A673 (cell line): Measurements from ENCODE around the gene ALG14.
"Not testable (repeated sequence)": the region's sequence is repeated elsewhere in the genome, so short reads cannot be mapped to it uniquely, and the experiment has no call there.

Experiments used
- EZH2 ChIP-seq: fragments of 200-600 bp; sonication (generic); IDR thresholded peaks from 2 replicates; pipeline ENCODE4 v1.6.1; 2017; ENCODE audit warnings: borderline replicate concordance, low read depth, mild to moderate bottlenecking, mixed read lengths, antibody characterized with exemption, low read length; ENCODE audit not compliant: poor library complexity, severe bottlenecking
- TF ChIP-seq, protein P1 (sequence below): fragments of 300-800, 200-600 bp; sonication (generic); conservative IDR thresholded peaks from 2 replicates; pipeline ENCODE4 v1.5.1; 2017; ENCODE audit warnings: low read depth, mild to moderate bottlenecking, antibody characterized with exemption, low read length, moderate library complexity, mixed read lengths

DNA sequence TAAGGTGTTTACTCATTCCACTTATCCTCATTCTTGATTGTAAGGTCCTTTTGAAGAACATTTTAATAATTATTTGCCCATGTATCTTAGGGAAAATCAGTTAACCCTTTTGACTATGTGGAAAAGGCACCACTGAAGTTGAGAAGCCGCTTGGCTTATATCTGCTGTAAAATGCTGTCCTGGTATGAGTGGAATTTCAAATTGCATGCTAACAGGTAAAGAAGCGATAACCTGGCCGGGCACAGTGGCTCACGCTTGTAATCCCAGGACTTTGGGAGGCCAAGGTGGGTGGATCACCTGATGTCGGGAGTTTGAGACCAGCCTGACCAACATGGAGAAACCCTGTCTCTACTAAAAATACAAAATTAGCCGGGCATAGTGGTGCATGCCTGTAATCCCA is 53.3 kb downstream of the ALG14 start:
- TF ChIP-seq, protein P1, sequence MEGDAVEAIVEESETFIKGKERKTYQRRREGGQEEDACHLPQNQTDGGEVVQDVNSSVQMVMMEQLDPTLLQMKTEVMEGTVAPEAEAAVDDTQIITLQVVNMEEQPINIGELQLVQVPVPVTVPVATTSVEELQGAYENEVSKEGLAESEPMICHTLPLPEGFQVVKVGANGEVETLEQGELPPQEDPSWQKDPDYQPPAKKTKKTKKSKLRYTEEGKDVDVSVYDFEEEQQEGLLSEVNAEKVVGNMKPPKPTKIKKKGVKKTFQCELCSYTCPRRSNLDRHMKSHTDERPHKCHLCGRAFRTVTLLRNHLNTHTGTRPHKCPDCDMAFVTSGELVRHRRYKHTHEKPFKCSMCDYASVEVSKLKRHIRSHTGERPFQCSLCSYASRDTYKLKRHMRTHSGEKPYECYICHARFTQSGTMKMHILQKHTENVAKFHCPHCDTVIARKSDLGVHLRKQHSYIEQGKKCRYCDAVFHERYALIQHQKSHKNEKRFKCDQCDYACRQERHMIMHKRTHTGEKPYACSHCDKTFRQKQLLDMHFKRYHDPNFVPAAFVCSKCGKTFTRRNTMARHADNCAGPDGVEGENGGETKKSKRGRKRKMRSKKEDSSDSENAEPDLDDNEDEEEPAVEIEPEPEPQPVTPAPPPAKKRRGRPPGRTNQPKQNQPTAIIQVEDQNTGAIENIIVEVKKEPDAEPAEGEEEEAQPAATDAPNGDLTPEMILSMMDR, result not testable (repeated sequence)
- not testable (repeated sequence) for TF ChIP-seq EZH2
